H1 (cell line): ENCODE results near the gene PPOX. TPM values are rescaled to one million over a fixed set of nuclear protein-coding genes. Genes with fewer than 3 reads are reported as not detected.

Experiments used
- CTCF ChIA-PET: fragments of 300-600 bp; sonication (Branson Sonifier 250); formaldehyde crosslinking; loops from one replicate; lab custom pipeline; 2021; ENCODE audit not compliant: partially characterized antibody; lab: Charles Lee
- POLR2A ChIA-PET: fragments of 300-600 bp; sonication (Branson Sonifier 250); formaldehyde crosslinking; loops from one replicate; lab custom pipeline; 2021; ENCODE audit warnings: inconsistent platforms; ENCODE audit not compliant: partially characterized antibody; lab: Charles Lee
- DNase-seq, 2 experiments: peaks; one replicate each; pipeline versions ENCODE4 v3.0.0 to v3.0.0-alpha.2; 2010 to 2022; ENCODE audit warnings: low spot score in 2 of 2, low read depth in 1 of 2, mixed read lengths in 1 of 2
- FAIRE-seq: peaks from 2 replicates; lab custom pipeline; 2011; peaks lifted over from hg19 to GRCh38; lab: Jason Lieb, UNC
- H2AFZ ChIP-seq: 2 replicates; pipeline ENCODE4 v1.8.1; 2012; ENCODE audit warnings: low read length, inconsistent platforms
- H2AK5ac ChIP-seq: 2 replicates; pipeline ENCODE4 v1.6.1; 2013; ENCODE audit warnings: low read depth, low read length
- H2BK120ac ChIP-seq: replicated peaks from 2 replicates; pipeline ENCODE3; 2013; ENCODE audit warnings: low read depth, low read length, inconsistent platforms
- H2BK12ac ChIP-seq: 2 replicates; pipeline ENCODE4 v1.6.1; 2013; ENCODE audit warnings: low read depth, low read length
- H2BK15ac ChIP-seq: 2 replicates; pipeline ENCODE4 v1.6.1; 2013; ENCODE audit warnings: low read length
- H2BK20ac ChIP-seq: 2 replicates; pipeline ENCODE4 v1.6.1; 2013; ENCODE audit warnings: low read length
- H2BK5ac ChIP-seq: 2 replicates; pipeline ENCODE4 v1.6.1; 2013; ENCODE audit warnings: low read depth, low read length
- H3K14ac ChIP-seq: 2 replicates; pipeline ENCODE4 v1.6.1; 2013; ENCODE audit warnings: inconsistent platforms; ENCODE audit not compliant: insufficient read length
- H3K18ac ChIP-seq: 2 replicates; pipeline ENCODE4 v1.6.1; 2013; ENCODE audit warnings: low read length; ENCODE audit errors: extremely low read depth
- H3K23ac ChIP-seq: 2 replicates; pipeline ENCODE4 v1.6.1; 2013; ENCODE audit warnings: inconsistent platforms; ENCODE audit not compliant: insufficient read length
- H3K23me2 ChIP-seq: 2 replicates; pipeline ENCODE4 v1.6.1; 2013; ENCODE audit warnings: low read depth, low read length
- H3K27ac ChIP-seq: 2 replicates; pipeline ENCODE4 v1.6.1; 2011; ENCODE audit warnings: low read depth, low read length, inconsistent platforms
- H3K27me3 ChIP-seq, 4 experiments: replicated peaks in 1 of 4; 1 replicate in 1 of 4; 2 replicates in 3 of 4; pipeline versions ENCODE4 v1.6.1 to v1.8.1; 2011 to 2013; ENCODE audit warnings: low read length in 3 of 4, mild to moderate bottlenecking in 3 of 4, inconsistent platforms in 2 of 4, mixed read lengths in 2 of 4, moderate library complexity in 1 of 4; ENCODE audit not compliant: control insufficient read depth in 3 of 4, insufficient read depth in 3 of 4; ENCODE audit errors: extremely low read depth in 1 of 4
- H3K36me3 ChIP-seq, 4 experiments: 2 replicates each; pipeline versions ENCODE4 v1.6.1 to v1.8.1; 2011 to 2013; ENCODE audit warnings: mild to moderate bottlenecking in 4 of 4, low read length in 3 of 4, moderate library complexity in 2 of 4, control low read depth in 1 of 4, inconsistent platforms in 1 of 4; ENCODE audit not compliant: insufficient read depth in 4 of 4, control insufficient read depth in 2 of 4
- H3K4ac ChIP-seq: replicated peaks from 2 replicates; pipeline ENCODE3; 2013; ENCODE audit warnings: low read length, low read depth, mixed read lengths, inconsistent platforms; ENCODE audit not compliant: insufficient read length
- H3K4me1 ChIP-seq, 4 experiments: replicated peaks in 1 of 4; 1 replicate in 1 of 4; 2 replicates in 3 of 4; pipeline versions ENCODE4 v1.6.1 to v1.8.1; 2011 to 2013; ENCODE audit warnings: low read length in 3 of 4, inconsistent platforms in 2 of 4, mixed read lengths in 1 of 4; ENCODE audit not compliant: insufficient read depth in 4 of 4, control insufficient read depth in 3 of 4
- H3K4me2 ChIP-seq, 2 experiments: 2 replicates each; pipeline versions ENCODE4 v1.6.1 to v1.8.1; 2011 to 2013; ENCODE audit warnings: low read depth in 2 of 2, low read length in 2 of 2, control low read depth in 1 of 2, inconsistent platforms in 1 of 2, mild to moderate bottlenecking in 1 of 2; ENCODE audit not compliant: insufficient read depth in 1 of 2
- H3K4me3 ChIP-seq, 4 experiments: fragments of 200-600, 300-600 bp in 1 of 4; sonication (generic), shearing (Covaris generic), sonication (Bioruptor Twin) in 1 of 4; 2 replicates each; pipeline versions ENCODE4 v1.5.1 to v1.8.1; 2011 to 2016; ENCODE audit warnings: low read length in 4 of 4, low read depth in 3 of 4, control low read depth in 2 of 4, inconsistent platforms in 2 of 4, mild to moderate bottlenecking in 2 of 4, mixed read lengths in 1 of 4, moderate library complexity in 1 of 4; ENCODE audit not compliant: insufficient read depth in 2 of 4; ENCODE audit errors: extremely low read depth in 1 of 4
- H3K56ac ChIP-seq: replicated peaks from 2 replicates; pipeline ENCODE3; 2013; ENCODE audit warnings: low read depth, mild to moderate bottlenecking, mixed read lengths, low read length, inconsistent platforms; ENCODE audit not compliant: insufficient read length
- H3K79me1 ChIP-seq: 2 replicates; pipeline ENCODE4 v1.6.1; 2013; ENCODE audit warnings: low read depth, low read length, control low read depth
- H3K79me2 ChIP-seq, 2 experiments: 2 replicates each; pipeline versions ENCODE4 v1.6.1 to v1.8.1; 2012 to 2013; ENCODE audit warnings: low read length in 2 of 2, mild to moderate bottlenecking in 2 of 2, inconsistent platforms in 1 of 2; ENCODE audit not compliant: insufficient read depth in 2 of 2, control insufficient read depth in 1 of 2
- H3K9ac ChIP-seq, 4 experiments: replicated peaks in 1 of 4; 1 replicate in 1 of 4; 2 replicates in 3 of 4; pipeline versions ENCODE4 v1.6.1 to v1.8.1; 2011 to 2013; ENCODE audit warnings: low read depth in 3 of 4, low read length in 3 of 4, control low read depth in 2 of 4, mild to moderate bottlenecking in 2 of 4, moderate library complexity in 2 of 4, inconsistent platforms in 1 of 4; ENCODE audit errors: extremely low read depth in 1 of 4
- H3K9me3 ChIP-seq, 2 experiments: 2 replicates each; pipeline versions ENCODE4 v1.6.1 to v1.8.1; 2012 to 2013; ENCODE audit warnings: mild to moderate bottlenecking in 2 of 2, moderate library complexity in 2 of 2, control low read depth in 1 of 2, inconsistent platforms in 1 of 2, low read depth in 1 of 2, low read length in 1 of 2, mixed read lengths in 1 of 2; ENCODE audit not compliant: insufficient read depth in 2 of 2
- H4K20me1 ChIP-seq, 2 experiments: replicated peaks in 1 of 2; 2 replicates each; pipeline versions ENCODE3 to v1.8.1; 2011 to 2013; ENCODE audit warnings: inconsistent platforms in 2 of 2, low read length in 2 of 2, mild to moderate bottlenecking in 1 of 2; ENCODE audit not compliant: insufficient read depth in 2 of 2, control insufficient read depth in 1 of 2
- H4K5ac ChIP-seq: 2 replicates; pipeline ENCODE4 v1.6.1; 2013; ENCODE audit warnings: low read length, low read depth, mixed read lengths, inconsistent platforms; ENCODE audit not compliant: insufficient read length
- H4K8ac ChIP-seq: 2 replicates; pipeline ENCODE4 v1.8.0; 2013; ENCODE audit warnings: mild to moderate bottlenecking, moderate library complexity, low read length, inconsistent platforms; ENCODE audit not compliant: insufficient read depth; ENCODE audit errors: extremely low read depth
- H4K91ac ChIP-seq: replicated peaks from 2 replicates; pipeline ENCODE3; 2013; ENCODE audit warnings: low read length, mixed read lengths, inconsistent platforms; ENCODE audit not compliant: insufficient read length
- HDAC2 ChIP-seq, 2 experiments: fragments of 300-600 bp in 1 of 2; sonication (generic) in 1 of 2; IDR thresholded peaks; 2 replicates each; pipeline ENCODE4 v1.6.1; 2011 to 2012; ENCODE audit warnings: low read depth in 2 of 2, low read length in 2 of 2, mild to moderate bottlenecking in 2 of 2, moderate library complexity in 2 of 2, borderline replicate concordance in 1 of 2, inconsistent platforms in 1 of 2
- KDM4A ChIP-seq: IDR thresholded peaks from one replicate; pipeline ENCODE4 v1.7.1; 2012; ENCODE audit warnings: low read depth, mild to moderate bottlenecking, moderate library complexity, low read length, inconsistent platforms; ENCODE audit not compliant: severe bottlenecking
- POLR2AphosphoS5 ChIP-seq: IDR thresholded peaks from 2 replicates; pipeline ENCODE4 v1.6.1; 2011; ENCODE audit warnings: low read depth, low read length
- RAD21 ChIP-seq, 2 experiments: IDR thresholded peaks in 1 of 2; conservative IDR thresholded peaks in 1 of 2; 2 replicates each; pipeline ENCODE4 v1.6.1; 2011; ENCODE audit warnings: low read depth in 2 of 2, low read length in 2 of 2, improper control_type of control experiment in 1 of 2, inconsistent platforms in 1 of 2, mild to moderate bottlenecking in 1 of 2, moderate library complexity in 1 of 2
- RNF2 ChIP-seq: fragments of 200-900, 300-1000 bp; sonication (generic); IDR thresholded peaks from 2 replicates; pipeline ENCODE4 v1.7.1; 2016; ENCODE audit warnings: borderline replicate concordance, low read depth, mild to moderate bottlenecking, antibody characterized with exemption, low read length; ENCODE audit not compliant: poor library complexity, severe bottlenecking; ENCODE audit errors: missing control alignments
- TAF1 ChIP-seq: IDR thresholded peaks from 2 replicates; pipeline ENCODE4 v1.6.1; 2011; ENCODE audit warnings: mild to moderate bottlenecking, low read depth, low read length
- TAF7 ChIP-seq: optimal IDR thresholded peaks from 2 replicates; pipeline ENCODE3; 2011; ENCODE audit warnings: low read depth, mild to moderate bottlenecking, inconsistent platforms, low read length, moderate library complexity, borderline replicate concordance
- WGBS, 2 experiments: shearing (Covaris generic) in 1 of 2; methylation state at CpG; one replicate each; pipeline versions ENCODE4 v1.1.6 to v1.1.7; 2013 to 2015; ENCODE audit warnings: low lambda C conversion rate in 2 of 2, mixed read lengths in 2 of 2, inconsistent platforms in 1 of 2, low coverage in 1 of 2, missing lambda C conversion rate in 1 of 2; ENCODE audit not compliant: insufficient replicate concordance in 2 of 2, insufficient coverage in 1 of 2, insufficient read length in 1 of 2; ENCODE audit errors: extremely low coverage in 1 of 2, missing lambda C conversion rate in 1 of 2; 5-methylcytosine and 5-hydroxymethylcytosine counted together
- polyA plus RNA-seq, 7 experiments: library from polyadenylated mRNA; depleted of rRNA in 3 of 7; stranded (reverse) in 5 of 7; unstranded in 2 of 7; fragments of >200 nt in 5 of 7; fragments of 200-250 nt in 2 of 7; gene quantifications; 1 replicate in 5 of 7; 2 replicates in 1 of 7; 4 replicates in 1 of 7; pipeline versions ENCODE4 v1.2.1 to v1.2.3, GENCODE V29; 2011 to 2013; ENCODE audit warnings: missing spikeins in 2 of 7, mixed read lengths in 2 of 7
- total RNA-seq: library from RNA; stranded (reverse); fragmentation: NEBNext Ultra II Directional; extraction: Animal tissue kit (Norgen Biotek cat#: 25700); gene quantifications from 2 replicates; pipeline ENCODE4 v1.2.1, GENCODE V29; 2021

PPOX gene
- total and polyA plus RNA-seq, 2 of the 8 experiments (the other 6 are each of a cell fraction or from before 2014, with no cell fraction given) = 39.4 to 40.4 TPM

GRCh38 chr1:161117759-161118581 lies 48.3 kb upstream of the PPOX start, which contains the start of the genes NIT1 and PFDN2:
TSS of gene NIT1 (plus strand) at chr1:161118105. CDS start at chr1:161118177, 72 bp downstream.
TSS of gene PFDN2 (minus strand) at chr1:161118037. CDS start at chr1:161118026, 11 bp downstream.
- Histone ChIP-seq H2BK12ac (peak within 1 kb of the TSS; percentile 70; the same call in 1 of the 2 replicates), H4K5ac (peak within 1 kb of the TSS; percentile 57), H3K4me1 (peaks cover 4 to 10% (median 5%) of the 10 kb centered on the region in 4 experiments; a peak in 6 of 7 replicates), H3K27ac (peak within 1 kb of the TSS; percentile 85), H2BK20ac (0 out of 2 replicates have a peak within 1 kb of the TSS, but pooled peaks have one; percentile 52), H4K91ac (peak within 1 kb of the TSS; percentile 37), H3K27me3 (no peaks in the 10 kb centered on the region), H3K18ac (peak within 1 kb of the TSS; percentile 19; the same call in 1 of the 2 replicates), H2BK120ac (no peak within 1 kb of the TSS), H3K23me2 (peaks cover 12% of the 10 kb centered on the region), H3K79me2 (peaks cover 4 to 54% of the 10 kb centered on the region in 2 experiments; a peak in 3 of 4 replicates), H3K56ac (peak within 1 kb of the TSS; percentile 83), H3K9ac (peak within 1 kb of the TSS; percentile 86 to 96 (median 88)), H3K23ac (peak within 1 kb of the TSS; percentile 66), H4K8ac (peak within 1 kb of the TSS; percentile 97; the same call in 1 of the 2 replicates), H3K4me3 (peak within 1 kb of the TSS; percentile 84 to 99 (median 93)), H2BK5ac (peak within 1 kb of the TSS; percentile 78), H3K9me3 (no peaks in the 10 kb centered on the region), H3K4ac (no peak within 1 kb of the TSS), H2BK15ac (peak within 1 kb of the TSS; percentile 82; the same call in 1 of the 2 replicates), H2AFZ (peak within 1 kb of the TSS; percentile 37; the same call in 1 of the 2 replicates), H2AK5ac (peak within 1 kb of the TSS; percentile 18; the same call in 1 of the 2 replicates), H4K20me1 (peaks cover 0 to 8% of the 10 kb centered on the region in 2 experiments), H3K14ac (no peak within 1 kb of the TSS), H3K4me2 (peak within 1 kb of the TSS; percentile 77 to 100), H3K36me3 (peaks cover 13 to 35% (median 26%) of the 10 kb centered on the region in 4 experiments), H3K79me1 (peaks cover 15% of the 10 kb centered on the region)
- FAIRE-seq (no peak), DNase-seq (peak; percentile 72 to 96)
- CTCF ChIA-PET = interaction anchor here (0.5 to 5.0 kb wide), 7 partner anchors 20 to 337 kb away, joined by 3 to 33 read pairs (median 4); partner anchors contain the start of gene KLHDC9
- WGBS, 2 experiments = 2% methylated on average over 51 of the region's 58 CpGs; no CpG with 5 or more reads in 1 of the 2 experiments
- POLR2A ChIA-PET = interaction anchor here (0.6 to 1.8 kb wide), 8 partner anchors 13 to 100 kb away, joined by 3 to 7 read pairs (median 4); partner anchors contain the start of genes B4GALT3, F11R, KLHDC9 and UFC1
- TF ChIP-seq TAF7 = peak; percentile 70
- peak; percentile 21 for TF ChIP-seq KDM4A
- peak; percentile 84 for TF ChIP-seq POLR2AphosphoS5
- TF ChIP-seq HDAC2 (IDR thresholded peaks at IDR 0.05; ENCODE audit: borderline replicate concordance in 1 of 2, low read depth in 2 of 2, low read length in 2 of 2) = 0 out of 4 replicates have a peak, but pooled peaks of 1 of the 2 experiments have one; percentile 66
- no peak for TF ChIP-seq RNF2
- peak; percentile 89 for TF ChIP-seq TAF1
- TF ChIP-seq RAD21 (IDR thresholded peaks at IDR 0.05 in 1 of 2, conservative IDR thresholded peaks at IDR 0.05 in 1 of 2; ENCODE audit: low read depth in 2 of 2, low read length in 2 of 2) = no peak
